OCI-LY1 (cell line): ENCODE data around the gene NATD1.

Experiments used
- H2AFZ ChIP-seq: fragments of 200-600 bp; sonication (generic), shearing (Covaris generic); 2 replicates; pipeline ENCODE4 v1.6.0; 2014; ENCODE audit warnings: antibody characterized with exemption, mild to moderate bottlenecking, low read length
- H3F3A ChIP-seq: fragments of 200-600 bp; sonication (generic), shearing (Covaris generic); 2 replicates; pipeline ENCODE4 v1.6.0; 2014; ENCODE audit warnings: mild to moderate bottlenecking, antibody characterized with exemption, low read length, moderate library complexity; ENCODE audit not compliant: insufficient read depth
- H3K27ac ChIP-seq: fragments of 200-600 bp; sonication (generic); 2 replicates; pipeline ENCODE4 v1.5.1; 2014; ENCODE audit warnings: low read length, mixed run types, mild to moderate bottlenecking, low read depth; ENCODE audit not compliant: poor library complexity, severe bottlenecking
- H3K27me3 ChIP-seq: fragments of 200-600 bp; sonication (generic); 2 replicates; pipeline ENCODE4 v1.6.0; 2014; ENCODE audit warnings: antibody characterized with exemption, mild to moderate bottlenecking, low read length, moderate library complexity; ENCODE audit not compliant: insufficient read depth
- H3K36me3 ChIP-seq: fragments of 200-600 bp; sonication (generic); 2 replicates; pipeline ENCODE4 v1.6.1; 2014; ENCODE audit warnings: mild to moderate bottlenecking, antibody characterized with exemption, low read length, moderate library complexity, mixed read lengths; ENCODE audit not compliant: insufficient read depth
- H3K4me1 ChIP-seq: fragments of 200-600 bp; sonication (generic); 2 replicates; pipeline ENCODE4 v1.5.1; 2014; ENCODE audit warnings: mild to moderate bottlenecking, low read length, moderate library complexity; ENCODE audit not compliant: insufficient read depth, severe bottlenecking
- H3K4me2 ChIP-seq: fragments of 200-600 bp; sonication (generic), shearing (Covaris generic); 2 replicates; pipeline ENCODE4 v1.6.1; 2014; ENCODE audit warnings: low read length
- H3K4me3 ChIP-seq: fragments of 200-600 bp; sonication (generic); 2 replicates; pipeline ENCODE4 v1.5.1; 2014; ENCODE audit warnings: low read length, low read depth, mild to moderate bottlenecking, mixed read lengths; ENCODE audit not compliant: poor library complexity, severe bottlenecking
- H3K79me2 ChIP-seq: fragments of 200-600 bp; shearing (Covaris generic); 2 replicates; pipeline ENCODE4 v1.6.1; 2016; ENCODE audit warnings: mixed run types, low read length, mixed read lengths; ENCODE audit not compliant: insufficient read depth
- H3K9ac ChIP-seq: fragments of 200-600 bp; sonication (generic), shearing (Covaris generic); 2 replicates; pipeline ENCODE4 v1.6.1; 2014; ENCODE audit warnings: mild to moderate bottlenecking, low read length, mixed read lengths
- H3K9me2 ChIP-seq: fragments of 200-600 bp; sonication (generic), shearing (Covaris generic); 2 replicates; pipeline ENCODE4 v1.6.1; 2014; ENCODE audit warnings: low read depth, mild to moderate bottlenecking, low read length, mixed read lengths
- H3K9me3 ChIP-seq: fragments of 200-600 bp; shearing (Covaris generic); 2 replicates; pipeline ENCODE4 v1.6.1; 2014; ENCODE audit warnings: low read length, mixed read lengths
- H4K20me1 ChIP-seq: fragments of 200-600 bp; sonication (generic), shearing (Covaris generic); 2 replicates; pipeline ENCODE4 v1.6.0; 2016; ENCODE audit warnings: mild to moderate bottlenecking, low read length; ENCODE audit not compliant: insufficient read depth
- EZH2 ChIP-seq: fragments of 200-600 bp; sonication (generic), shearing (Covaris generic); IDR thresholded peaks from 2 replicates; pipeline ENCODE4 v1.8.0; 2017; ENCODE audit warnings: borderline replicate concordance, mixed run types, mild to moderate bottlenecking, antibody characterized with exemption, low read length, moderate library complexity, mixed read lengths
- TF ChIP-seq, protein P1 (sequence below): fragments of 200-600 bp; sonication (generic), shearing (Covaris generic); IDR thresholded peaks from 2 replicates; pipeline ENCODE4 v1.5.1; 2017; ENCODE audit warnings: mild to moderate bottlenecking, antibody characterized with exemption, low read length, moderate library complexity, mixed read lengths

The NATD1 gene

DNA sequence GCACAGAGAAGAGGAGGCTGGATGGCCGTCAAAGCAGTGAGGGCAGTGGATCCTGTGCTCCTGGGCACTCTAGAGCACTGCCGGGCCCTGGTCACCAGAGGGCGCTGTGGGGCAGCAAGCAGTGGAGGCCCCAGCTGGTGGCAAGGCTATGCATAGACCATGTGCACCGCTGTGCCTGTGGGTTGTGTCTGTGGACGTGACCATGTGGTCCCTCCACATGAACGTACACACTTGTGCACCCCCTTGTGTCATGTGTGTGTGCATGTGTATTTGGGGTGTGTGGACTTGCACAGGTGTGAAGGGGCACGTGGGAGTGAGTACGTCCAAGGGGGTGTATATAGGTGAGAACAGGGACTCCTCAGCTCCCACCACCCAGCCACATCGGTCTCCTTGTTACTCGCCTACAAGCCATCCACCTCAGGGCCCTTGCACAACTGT lies 26.9 kb upstream of the NATD1 start:
- Histone ChIP-seq H4K20me1 (no peaks in the 10 kb centered on the region), H3F3A (no peaks in the 10 kb centered on the region), H3K4me3 (no peak overlapping the region), H3K4me1 (peaks cover 40% of the 10 kb centered on the region), H3K79me2 (peaks cover 3% of the 10 kb centered on the region), H3K27ac (no peak overlapping the region), H3K36me3 (no peaks in the 10 kb centered on the region), H3K9me3 (no peaks in the 10 kb centered on the region), H3K4me2 (no peak overlapping the region; the same call in 1 of the 2 replicates), H3K9me2 (no peaks in the 10 kb centered on the region), H3K9ac (no peak overlapping the region), H3K27me3 (no peaks in the 10 kb centered on the region), H2AFZ (no peak overlapping the region)
- TF ChIP-seq, protein P1, sequence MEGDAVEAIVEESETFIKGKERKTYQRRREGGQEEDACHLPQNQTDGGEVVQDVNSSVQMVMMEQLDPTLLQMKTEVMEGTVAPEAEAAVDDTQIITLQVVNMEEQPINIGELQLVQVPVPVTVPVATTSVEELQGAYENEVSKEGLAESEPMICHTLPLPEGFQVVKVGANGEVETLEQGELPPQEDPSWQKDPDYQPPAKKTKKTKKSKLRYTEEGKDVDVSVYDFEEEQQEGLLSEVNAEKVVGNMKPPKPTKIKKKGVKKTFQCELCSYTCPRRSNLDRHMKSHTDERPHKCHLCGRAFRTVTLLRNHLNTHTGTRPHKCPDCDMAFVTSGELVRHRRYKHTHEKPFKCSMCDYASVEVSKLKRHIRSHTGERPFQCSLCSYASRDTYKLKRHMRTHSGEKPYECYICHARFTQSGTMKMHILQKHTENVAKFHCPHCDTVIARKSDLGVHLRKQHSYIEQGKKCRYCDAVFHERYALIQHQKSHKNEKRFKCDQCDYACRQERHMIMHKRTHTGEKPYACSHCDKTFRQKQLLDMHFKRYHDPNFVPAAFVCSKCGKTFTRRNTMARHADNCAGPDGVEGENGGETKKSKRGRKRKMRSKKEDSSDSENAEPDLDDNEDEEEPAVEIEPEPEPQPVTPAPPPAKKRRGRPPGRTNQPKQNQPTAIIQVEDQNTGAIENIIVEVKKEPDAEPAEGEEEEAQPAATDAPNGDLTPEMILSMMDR: peak; percentile 96
- TF ChIP-seq EZH2: no peak

DNA sequence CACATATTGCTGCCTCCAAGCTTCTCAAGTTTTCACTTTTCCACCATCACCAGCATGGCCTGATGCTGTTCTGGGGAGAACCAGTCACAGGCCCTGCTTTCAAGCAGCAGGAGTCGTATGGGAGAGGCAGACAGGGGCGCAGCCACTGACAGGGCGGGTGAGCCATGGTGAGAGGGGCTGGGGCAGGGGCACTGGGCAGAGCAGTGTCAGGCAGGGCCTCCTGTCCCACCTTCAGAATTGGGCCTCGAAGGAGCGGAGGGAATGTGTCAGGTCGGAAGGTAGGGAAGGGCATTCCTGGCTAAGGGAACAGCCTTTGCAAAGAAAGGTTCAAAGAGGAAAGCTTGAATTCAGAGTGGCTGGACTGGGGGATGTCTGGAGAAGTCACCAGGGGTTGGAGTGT lies 26.4 kb upstream of the NATD1 start:
- Histone ChIP-seq H3K36me3 (no peaks in the 10 kb centered on the region), H3K4me2 (no peak overlapping the region), H3F3A (no peaks in the 10 kb centered on the region), H2AFZ (no peak overlapping the region), H3K27me3 (no peaks in the 10 kb centered on the region), H3K9me2 (no peaks in the 10 kb centered on the region), H3K79me2 (no peaks in the 10 kb centered on the region), H3K4me1 (peaks cover 45% of the 10 kb centered on the region), H4K20me1 (no peaks in the 10 kb centered on the region), H3K9me3 (no peaks in the 10 kb centered on the region), H3K4me3 (no peak overlapping the region), H3K27ac (no peak overlapping the region), H3K9ac (no peak overlapping the region)
- no peak for TF ChIP-seq EZH2
- TF ChIP-seq, protein P1: no peak

DNA sequence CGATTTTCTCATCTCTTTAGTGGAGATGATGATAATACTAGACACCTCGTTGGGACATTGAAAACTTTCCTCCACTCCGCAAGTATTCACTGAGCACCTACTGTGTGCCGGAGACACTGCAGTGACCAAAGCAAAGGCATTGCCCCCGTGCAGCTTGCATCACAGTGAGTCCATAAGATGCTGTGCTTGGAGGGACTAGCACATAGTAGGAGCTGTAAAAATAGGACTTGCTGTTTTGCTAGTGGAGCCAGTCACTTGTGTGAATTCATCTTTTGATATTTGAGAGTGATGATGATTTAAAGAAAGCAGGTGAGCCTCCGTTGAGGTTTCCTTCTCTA lies 26.0 kb upstream of the NATD1 start:
- no peak overlapping the region for H3K4me2 ChIP-seq
- H3K27ac ChIP-seq: no peak overlapping the region
- no peak overlapping the region for H3K9ac ChIP-seq
- no peak overlapping the region for H2AFZ ChIP-seq
- H3K27me3 ChIP-seq: no peaks in the 10 kb centered on the region
- no peaks in the 10 kb centered on the region for H3F3A ChIP-seq
- H4K20me1 ChIP-seq: no peaks in the 10 kb centered on the region
- TF ChIP-seq, protein P1: no peak
- no peak for TF ChIP-seq EZH2
- H3K79me2 ChIP-seq: no peaks in the 10 kb centered on the region
- H3K36me3 ChIP-seq: no peaks in the 10 kb centered on the region
- peaks cover 49% of the 10 kb centered on the region for H3K4me1 ChIP-seq
- no peaks in the 10 kb centered on the region for H3K9me3 ChIP-seq
- H3K4me3 ChIP-seq: no peak overlapping the region
- H3K9me2 ChIP-seq: no peaks in the 10 kb centered on the region
